ENCODE measurements around the gene PRR29.

The PRR29 gene

GRCh38 chr17:63996430-63997182, 1.5 kb upstream of the PRR29 start:
- DNase-seq (ENCODE audit: low read depth, low spot score), result no peak
- in situ Hi-C loops (cut with HindIII; ENCODE audit: low sequenced_read_pairs), result no loop called here

GRCh38 chr17:63997341-63998048, 656 bp upstream of the PRR29 start:
- no peak for DNase-seq (ENCODE audit: low read depth, low spot score)
- no peak for TF ChIP-seq CTCF (IDR thresholded peaks at IDR 0.05; ENCODE audit: low read depth, low read length)
- in situ Hi-C loops (cut with HindIII; ENCODE audit: low sequenced_read_pairs), result no loop called here
- H3K4me3 ChIP-seq (ENCODE audit: low read depth, low read length), result peak overlapping the region; percentile 53

More at GRCh38 chr17:63996430-63997182, 1.5 kb upstream of the PRR29 start:
- H3K4me3 ChIP-seq (ENCODE audit: low read depth, low read length), result no peak overlapping the region
- no peak for TF ChIP-seq CTCF (IDR thresholded peaks at IDR 0.05; ENCODE audit: low read depth, low read length)

GRCh38 chr17:63998721-63999679, 849 bp downstream of the PRR29 start:
- H3K4me3 ChIP-seq (ENCODE audit: low read depth, low read length), result peak overlapping the region; percentile 53
- no peak for DNase-seq (ENCODE audit: low read depth, low spot score)
- in situ Hi-C loops (cut with HindIII; ENCODE audit: low sequenced_read_pairs), result no loop called here
- no peak for TF ChIP-seq CTCF (IDR thresholded peaks at IDR 0.05; ENCODE audit: low read depth, low read length)

- TF ChIP-seq CTCF (IDR thresholded peaks at IDR 0.05; ENCODE audit: low read depth, low read length), result no peak
- in situ Hi-C loops (cut with HindIII; ENCODE audit: low sequenced_read_pairs), result no loop called here
- no peak overlapping the region for H3K4me3 ChIP-seq (ENCODE audit: low read depth, low read length)
- no peak for DNase-seq (ENCODE audit: low read depth, low spot score)
These were observed 1.8 kb downstream of the PRR29 start for GRCh38 chr17:63999680-64000531.

- in situ Hi-C loops (cut with HindIII; ENCODE audit: low sequenced_read_pairs), result no loop called here
- DNase-seq (ENCODE audit: low read depth, low spot score), result no peak
- no peak overlapping the region for H3K4me3 ChIP-seq (ENCODE audit: low read depth, low read length)
- TF ChIP-seq CTCF (IDR thresholded peaks at IDR 0.05; ENCODE audit: low read depth, low read length), result no peak
These were observed 3.0 kb downstream of the PRR29 start for GRCh38 chr17:64001091-64001579.

Data from astrocyte of the spinal cord (primary cell).